ENCODE data around the gene ENOPH1.
A peak's percentile ranks its signal among the peaks of the same experiment; 100 is the strongest.

The ENOPH1 gene

DNA sequence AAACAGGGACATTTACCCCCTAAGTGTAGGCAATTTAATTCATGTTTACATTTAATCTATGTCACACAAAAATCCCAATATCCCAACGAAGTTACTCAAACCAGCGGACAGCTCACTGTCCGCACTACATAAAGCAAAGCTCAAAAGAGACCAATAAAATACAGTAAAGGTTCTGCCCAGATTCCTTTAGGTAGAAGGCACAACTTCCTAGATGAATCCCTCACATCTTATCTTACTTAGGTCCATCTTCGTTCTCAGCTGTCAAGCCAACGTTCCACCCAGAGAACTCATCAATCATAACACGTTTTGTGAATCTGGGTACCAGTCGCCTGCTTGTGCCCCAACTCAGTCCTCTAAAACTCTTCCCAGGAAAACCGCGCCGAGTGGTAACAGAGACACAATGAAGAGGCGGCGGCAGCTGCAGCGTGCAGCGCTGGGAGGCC is 1.8 kb upstream of the ENOPH1 start:
- no peak overlapping the region for H3K27ac ChIP-seq (ENCODE audit: low read depth, low read length, poor library complexity, severe bottlenecking)
- H3K4me2 ChIP-seq (ENCODE audit: low read length) = peak overlapping the region; percentile 95
- H3K36me3 ChIP-seq (ENCODE audit: insufficient read depth, low read length) = peaks cover 62% of the 10 kb centered on the region
- no peaks in the 10 kb centered on the region for H3K27me3 ChIP-seq (ENCODE audit: insufficient read depth, low read length)
- no peak overlapping the region for H2AFZ ChIP-seq (ENCODE audit: low read length)
- H3K79me2 ChIP-seq (ENCODE audit: insufficient read depth, low read length) = peaks cover 54% of the 10 kb centered on the region
- peaks cover 17% of the 10 kb centered on the region for H4K20me1 ChIP-seq (ENCODE audit: insufficient read depth, low read length)
- H3K9me3 ChIP-seq (ENCODE audit: low read length) = no peaks in the 10 kb centered on the region
- no peaks in the 10 kb centered on the region for H3K9me2 ChIP-seq (ENCODE audit: low read depth, low read length)
- H3K9ac ChIP-seq (ENCODE audit: low read length) = peak overlapping the region; percentile 99
- TF ChIP-seq, protein P1, sequence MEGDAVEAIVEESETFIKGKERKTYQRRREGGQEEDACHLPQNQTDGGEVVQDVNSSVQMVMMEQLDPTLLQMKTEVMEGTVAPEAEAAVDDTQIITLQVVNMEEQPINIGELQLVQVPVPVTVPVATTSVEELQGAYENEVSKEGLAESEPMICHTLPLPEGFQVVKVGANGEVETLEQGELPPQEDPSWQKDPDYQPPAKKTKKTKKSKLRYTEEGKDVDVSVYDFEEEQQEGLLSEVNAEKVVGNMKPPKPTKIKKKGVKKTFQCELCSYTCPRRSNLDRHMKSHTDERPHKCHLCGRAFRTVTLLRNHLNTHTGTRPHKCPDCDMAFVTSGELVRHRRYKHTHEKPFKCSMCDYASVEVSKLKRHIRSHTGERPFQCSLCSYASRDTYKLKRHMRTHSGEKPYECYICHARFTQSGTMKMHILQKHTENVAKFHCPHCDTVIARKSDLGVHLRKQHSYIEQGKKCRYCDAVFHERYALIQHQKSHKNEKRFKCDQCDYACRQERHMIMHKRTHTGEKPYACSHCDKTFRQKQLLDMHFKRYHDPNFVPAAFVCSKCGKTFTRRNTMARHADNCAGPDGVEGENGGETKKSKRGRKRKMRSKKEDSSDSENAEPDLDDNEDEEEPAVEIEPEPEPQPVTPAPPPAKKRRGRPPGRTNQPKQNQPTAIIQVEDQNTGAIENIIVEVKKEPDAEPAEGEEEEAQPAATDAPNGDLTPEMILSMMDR (IDR thresholded peaks at IDR 0.05; ENCODE audit: low read length) = no peak
- TF ChIP-seq EZH2 (IDR thresholded peaks at IDR 0.05; ENCODE audit: borderline replicate concordance, low read length) = no peak
- peaks cover 39% of the 10 kb centered on the region for H3K4me1 ChIP-seq (ENCODE audit: insufficient read depth, low read length, severe bottlenecking)
- peaks cover 14% of the 10 kb centered on the region for H3F3A ChIP-seq (ENCODE audit: insufficient read depth, low read length)
- H3K4me3 ChIP-seq (ENCODE audit: low read depth, low read length, poor library complexity, severe bottlenecking) = peak overlapping the region; percentile 99

DNA sequence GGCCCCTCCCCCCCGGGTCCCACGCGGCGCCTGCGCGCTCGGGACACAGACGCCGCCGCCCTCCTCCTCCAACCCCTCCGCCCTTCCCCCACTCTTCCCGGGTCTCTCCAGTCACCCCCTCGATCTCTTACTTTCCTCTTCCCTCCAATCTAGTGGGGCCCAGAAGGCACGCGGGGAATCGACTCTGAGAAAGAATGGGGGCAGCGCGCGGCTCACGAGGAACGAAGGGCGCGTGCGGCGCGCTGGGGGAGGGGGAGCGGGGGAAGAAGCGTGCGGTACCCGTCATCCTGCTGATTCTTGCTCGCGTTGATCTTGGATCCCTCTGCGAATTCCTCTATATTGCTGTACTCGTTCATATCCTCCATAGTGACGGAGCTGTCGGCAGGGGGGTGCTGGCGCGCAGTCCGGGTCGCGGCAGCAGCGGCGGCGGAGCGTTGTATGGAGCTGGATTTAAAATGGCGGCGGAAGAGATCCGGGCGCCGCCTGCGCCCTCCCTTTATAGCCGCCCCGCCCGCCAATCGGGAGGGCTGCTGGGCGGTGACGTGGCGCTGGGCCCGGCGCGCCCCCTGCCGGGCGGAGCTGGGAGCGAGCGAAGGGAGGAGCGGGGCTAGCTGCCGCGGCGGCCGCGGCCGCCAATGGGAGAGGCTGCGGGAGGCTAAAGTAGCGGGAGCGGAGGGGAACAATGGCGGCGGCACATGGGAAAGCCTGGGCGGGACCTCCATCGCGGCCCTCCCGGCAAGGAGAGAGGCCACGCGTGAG is 1.2 kb upstream of the ENOPH1 start:
- Histone ChIP-seq H3K4me3 (ENCODE audit: low read depth, low read length, poor library complexity, severe bottlenecking) (peak overlapping the region; percentile 99), H3K9ac (ENCODE audit: low read length) (peak overlapping the region; percentile 99), H3K36me3 (ENCODE audit: insufficient read depth, low read length) (peaks cover 62% of the 10 kb centered on the region), H3F3A (ENCODE audit: insufficient read depth, low read length) (peaks cover 14% of the 10 kb centered on the region), H3K79me2 (ENCODE audit: insufficient read depth, low read length) (peaks cover 60% of the 10 kb centered on the region), H3K4me1 (ENCODE audit: insufficient read depth, low read length, severe bottlenecking) (peaks cover 39% of the 10 kb centered on the region), H2AFZ (ENCODE audit: low read length) (no peak overlapping the region), H3K27ac (ENCODE audit: low read depth, low read length, poor library complexity, severe bottlenecking) (peak overlapping the region; percentile 93), H3K27me3 (ENCODE audit: insufficient read depth, low read length) (no peaks in the 10 kb centered on the region), H4K20me1 (ENCODE audit: insufficient read depth, low read length) (peaks cover 17% of the 10 kb centered on the region), H3K9me2 (ENCODE audit: low read depth, low read length) (no peaks in the 10 kb centered on the region), H3K9me3 (ENCODE audit: low read length) (no peaks in the 10 kb centered on the region), H3K4me2 (ENCODE audit: low read length) (peak overlapping the region; percentile 95)
- no peak for TF ChIP-seq EZH2 (IDR thresholded peaks at IDR 0.05; ENCODE audit: borderline replicate concordance, low read length)
- TF ChIP-seq, protein P1 (IDR thresholded peaks at IDR 0.05; ENCODE audit: low read length) = peak; percentile 78

DNA sequence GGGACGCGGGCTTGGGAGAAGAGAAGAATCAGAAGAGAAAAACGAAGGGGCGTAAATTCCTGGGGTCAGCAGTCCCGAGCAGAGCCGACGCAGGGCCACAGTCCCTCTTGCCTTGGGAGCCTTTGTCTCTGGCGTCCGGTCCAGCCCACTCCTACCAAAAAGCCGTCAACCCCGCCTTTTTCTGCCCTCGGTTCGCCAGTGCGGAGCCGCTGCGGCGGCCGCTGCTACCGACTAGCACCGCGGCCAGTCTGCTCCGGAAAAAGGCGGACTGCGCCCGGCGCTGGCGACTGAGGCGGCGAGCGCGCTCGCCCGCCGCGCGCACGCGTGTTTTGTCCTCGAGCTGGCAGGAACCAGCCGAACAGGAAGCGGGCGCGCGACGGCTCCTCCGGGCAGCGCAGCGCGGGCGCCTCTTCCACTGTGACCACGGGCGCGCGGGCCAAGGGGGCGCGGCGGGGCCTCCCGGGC is 630 bp upstream of the ENOPH1 start:
- peaks cover 14% of the 10 kb centered on the region for H3F3A ChIP-seq (ENCODE audit: insufficient read depth, low read length)
- H3K9ac ChIP-seq (ENCODE audit: low read length) = peak overlapping the region; percentile 99
- H3K4me2 ChIP-seq (ENCODE audit: low read length) = peak overlapping the region; percentile 86
- peaks cover 62% of the 10 kb centered on the region for H3K79me2 ChIP-seq (ENCODE audit: insufficient read depth, low read length)
- H3K9me3 ChIP-seq (ENCODE audit: low read length) = no peaks in the 10 kb centered on the region
- peak overlapping the region; percentile 93 for H3K27ac ChIP-seq (ENCODE audit: low read depth, low read length, poor library complexity, severe bottlenecking)
- H3K9me2 ChIP-seq (ENCODE audit: low read depth, low read length) = no peaks in the 10 kb centered on the region
- TF ChIP-seq EZH2 (IDR thresholded peaks at IDR 0.05; ENCODE audit: borderline replicate concordance, low read length) = no peak
- TF ChIP-seq, protein P1 (IDR thresholded peaks at IDR 0.05; ENCODE audit: low read length) = no peak
- H4K20me1 ChIP-seq (ENCODE audit: insufficient read depth, low read length) = peaks cover 17% of the 10 kb centered on the region
- H3K27me3 ChIP-seq (ENCODE audit: insufficient read depth, low read length) = no peaks in the 10 kb centered on the region
- peaks cover 39% of the 10 kb centered on the region for H3K4me1 ChIP-seq (ENCODE audit: insufficient read depth, low read length, severe bottlenecking)
- H2AFZ ChIP-seq (ENCODE audit: low read length) = no peak overlapping the region
- peaks cover 58% of the 10 kb centered on the region for H3K36me3 ChIP-seq (ENCODE audit: insufficient read depth, low read length)
- H3K4me3 ChIP-seq (ENCODE audit: low read depth, low read length, poor library complexity, severe bottlenecking) = peak overlapping the region; percentile 99
